NCI-H128 (cell line): ENCODE data around the gene MRTFA.
"Not testable (repeated sequence)": the region's sequence is repeated elsewhere in the genome, so short reads cannot be mapped to it uniquely, and the experiment has no call there.

ENCODE experiments used
- DNase-seq: peaks from one replicate; lab custom pipeline; 2025; ENCODE audit not compliant: unreplicated experiment; lab: John Stamatoyannopoulos, UW

The MRTFA gene

DNA sequence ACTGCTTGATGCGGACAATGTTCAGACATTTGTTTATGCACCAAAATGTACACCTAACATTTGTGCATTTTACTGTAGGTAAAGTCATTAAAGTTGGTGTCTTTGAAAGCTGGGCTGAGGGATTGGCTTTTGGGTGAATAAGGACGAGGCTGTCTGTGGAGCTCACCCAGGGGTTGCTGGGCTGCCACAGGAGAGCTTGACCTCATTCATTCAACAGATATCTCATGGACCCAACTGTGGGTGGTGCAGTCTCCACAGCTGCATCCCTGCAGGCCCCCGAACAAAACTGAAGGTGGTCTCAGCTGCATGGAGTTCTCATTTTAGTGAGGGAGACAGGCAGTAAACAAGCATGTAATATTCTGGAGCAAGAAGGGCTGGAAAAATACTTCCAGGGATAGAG lies 233.4 kb downstream of the MRTFA start:
- no peak for DNase-seq

DNA sequence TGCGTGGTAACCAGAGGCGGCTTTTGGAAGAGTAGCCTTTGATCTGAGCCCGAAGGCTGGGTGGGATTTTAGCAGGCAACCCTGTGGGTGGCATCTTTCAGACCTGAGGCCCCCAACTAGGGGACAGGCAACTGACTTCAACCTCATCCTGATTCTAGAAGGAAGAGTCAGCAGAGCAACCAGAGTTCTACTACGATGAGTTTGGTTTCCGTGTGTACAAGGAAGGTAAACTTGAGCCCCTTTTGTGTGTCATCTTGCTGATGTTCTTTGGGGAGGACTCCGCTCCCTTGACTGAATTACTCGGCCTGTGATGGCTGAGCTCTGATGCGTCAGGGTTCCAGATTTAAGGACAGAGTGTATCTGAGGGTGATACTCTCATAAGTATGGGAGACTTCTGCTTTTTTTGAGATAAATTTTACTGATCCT lies 234.5 kb downstream of the MRTFA start:
- DNase-seq: no peak

DNA sequence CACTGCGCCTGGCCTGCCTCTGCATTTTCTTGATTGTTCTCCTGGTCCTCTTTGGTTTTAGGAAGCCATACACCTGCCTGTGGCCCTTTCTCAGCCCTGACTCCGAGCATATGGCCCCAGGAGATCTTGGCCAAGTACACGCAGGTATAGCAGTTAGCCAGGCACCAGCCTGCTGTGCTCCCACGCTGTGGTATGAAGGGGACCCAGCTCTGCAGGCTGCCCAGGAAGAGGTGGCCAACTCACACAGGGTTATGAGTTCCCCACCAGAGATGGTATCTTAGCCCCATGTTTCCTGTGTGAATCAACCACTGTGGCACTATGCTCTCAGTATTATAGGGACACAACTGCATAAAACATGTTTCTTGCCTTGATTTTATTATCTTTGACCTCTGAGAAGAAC lies 235.0 kb downstream of the MRTFA start:
- DNase-seq: no peak

DNA sequence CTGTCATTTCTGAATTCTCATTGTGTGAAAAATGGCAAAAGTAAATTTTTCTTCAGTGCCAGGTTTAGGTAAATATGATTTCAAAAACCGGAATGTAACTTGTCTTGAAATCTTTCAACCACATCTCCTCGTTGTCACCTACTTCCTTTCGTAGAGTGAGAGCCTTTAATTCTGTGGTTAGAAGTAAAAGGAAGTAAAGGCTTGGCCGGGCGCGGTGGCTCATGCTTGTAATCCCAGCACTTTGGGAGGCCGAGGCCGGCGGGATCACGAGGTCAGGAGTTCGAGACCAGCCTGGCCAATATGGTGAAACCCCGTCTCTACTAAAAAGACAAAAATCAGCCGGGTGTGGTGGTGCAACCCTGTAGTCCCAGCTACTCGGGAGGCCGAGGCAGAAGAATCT lies 236.4 kb downstream of the MRTFA start:
- DNase-seq: no peak

DNA sequence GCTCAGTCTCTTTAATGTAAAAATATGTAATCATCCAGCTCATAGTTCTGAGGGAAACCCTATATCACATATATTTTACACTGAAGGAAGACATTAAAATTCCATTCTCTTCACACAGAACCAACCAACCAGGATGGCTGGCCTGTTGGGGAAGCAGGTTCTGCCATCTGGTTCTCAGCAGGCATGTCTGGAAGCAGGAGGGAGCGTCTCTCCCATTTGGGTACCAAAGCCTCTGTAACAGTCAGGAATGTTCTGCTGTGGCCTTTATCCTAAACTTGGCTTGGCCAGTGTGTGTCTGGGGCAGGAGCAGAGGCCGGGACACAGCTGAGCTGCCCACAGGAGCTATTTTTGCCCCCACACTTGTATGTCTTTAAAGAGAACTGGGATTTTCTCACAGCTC lies 236.9 kb downstream of the MRTFA start:
- no peak for DNase-seq

DNA sequence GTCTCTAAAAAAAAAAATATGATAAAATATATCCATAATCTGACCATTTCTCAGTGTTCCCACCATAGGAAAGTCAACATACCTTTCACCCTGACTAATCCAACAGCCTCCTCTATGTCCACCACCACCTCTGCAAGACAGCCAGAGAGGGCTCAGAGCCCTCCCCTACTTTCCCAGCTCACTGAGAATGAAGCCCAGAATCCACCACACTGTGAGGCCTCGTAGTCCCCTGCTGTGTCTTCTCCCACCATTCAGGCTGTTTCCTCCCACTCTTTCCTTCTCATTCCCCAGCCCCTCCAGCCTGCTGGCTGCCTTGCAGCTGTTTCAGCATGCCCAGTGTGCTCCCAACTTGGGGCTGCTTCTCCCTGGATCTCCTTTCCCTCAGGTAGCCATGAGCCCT lies 239.1 kb downstream of the MRTFA start:
- DNase-seq: no peak

DNA sequence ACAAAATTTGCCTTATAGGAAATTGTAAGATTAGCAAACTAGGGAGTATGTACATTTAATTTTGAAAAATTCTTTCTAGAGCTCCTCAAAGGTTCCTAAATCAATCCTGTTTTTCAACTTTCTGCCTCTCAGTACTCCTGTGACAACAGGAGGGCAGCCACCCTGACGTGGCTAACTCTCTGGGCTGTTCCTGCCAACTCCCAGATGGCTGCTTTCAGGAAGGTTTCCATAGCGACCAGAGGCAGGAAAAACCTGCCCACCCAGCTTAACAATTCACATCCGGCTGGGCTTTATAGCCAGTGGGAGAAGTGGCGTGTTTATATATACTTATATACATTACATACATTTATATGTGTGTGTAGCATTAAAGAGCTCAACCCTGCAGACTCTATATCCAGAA lies 239.6 kb downstream of the MRTFA start:
- DNase-seq: no peak

DNA sequence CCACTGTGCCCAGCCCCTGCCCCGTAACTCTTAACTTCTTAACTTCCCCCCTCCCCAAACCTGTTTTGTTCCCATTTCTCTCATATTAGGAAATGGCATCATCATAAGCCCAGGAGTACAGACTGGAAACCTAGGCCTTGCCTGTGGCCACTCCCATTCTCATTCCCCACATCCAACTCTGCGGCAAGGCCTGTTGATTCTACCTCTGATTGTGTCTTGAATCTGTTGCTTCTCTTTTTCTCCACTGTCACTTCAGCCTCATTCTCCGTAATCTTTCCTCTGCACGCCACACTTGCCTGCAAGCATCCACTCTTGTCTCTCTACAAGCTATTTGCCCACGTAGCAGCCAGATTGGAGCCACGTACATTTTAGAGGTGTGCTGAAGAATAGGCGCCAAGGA lies 240.9 kb downstream of the MRTFA start:
- no peak for DNase-seq

DNA sequence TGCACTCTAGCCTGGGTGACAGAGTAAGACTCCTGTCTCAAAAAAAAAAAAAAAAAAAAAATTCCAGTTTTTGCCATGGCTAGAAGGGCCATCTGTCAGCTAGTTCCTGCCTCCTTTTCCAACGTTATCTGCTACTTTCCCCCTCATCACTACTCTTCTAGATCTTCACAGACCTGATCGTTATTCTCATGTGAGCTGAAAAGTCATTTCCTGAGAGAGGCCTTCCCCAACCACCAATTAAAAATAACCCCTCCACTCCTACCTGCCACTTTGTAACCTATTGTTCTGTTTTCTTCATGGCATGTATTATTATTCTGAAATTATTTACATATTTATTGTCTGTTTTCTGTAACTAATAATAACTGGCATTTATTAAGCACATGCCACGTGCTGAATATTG lies 241.9 kb downstream of the MRTFA start:
- no peak for DNase-seq

DNA sequence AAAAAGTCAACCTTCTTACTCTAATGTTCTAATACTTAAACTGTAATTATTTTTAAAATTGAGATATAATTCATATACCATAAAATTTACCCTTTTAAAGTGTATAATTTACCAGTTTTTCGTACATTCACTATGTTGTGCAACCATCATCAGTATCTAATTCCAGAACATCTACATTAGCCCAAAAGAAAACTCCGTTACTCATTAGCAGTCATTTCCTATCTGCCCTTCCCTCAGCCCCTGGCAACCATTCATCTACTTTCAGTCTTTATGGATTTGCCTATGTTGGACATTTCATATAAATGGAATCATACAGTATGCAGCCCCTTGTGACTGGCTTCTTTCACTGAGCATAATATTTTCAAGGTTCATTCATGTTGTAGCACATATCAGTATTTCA lies 243.9 kb downstream of the MRTFA start:
- DNase-seq: no peak

DNA sequence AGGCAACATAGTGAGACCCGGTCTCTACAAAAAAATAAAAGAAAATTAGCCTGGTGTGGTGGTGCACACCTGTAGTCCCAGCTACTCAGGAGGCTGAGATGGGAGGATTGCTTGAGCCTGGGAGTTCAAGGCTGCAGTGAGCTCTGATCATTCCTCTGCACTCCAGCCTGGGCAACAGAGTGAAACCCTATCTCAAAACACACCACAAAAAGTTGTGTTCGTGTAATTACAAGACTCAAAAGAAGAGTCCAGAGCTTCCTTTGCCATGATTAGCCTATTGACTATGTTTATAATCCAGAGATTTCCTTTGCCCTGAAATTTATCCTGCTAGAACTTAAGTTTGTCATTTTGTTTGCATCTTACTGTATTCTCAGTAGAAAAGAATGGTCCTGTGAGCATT lies 245.1 kb downstream of the MRTFA start:
- DNase-seq: no peak

DNA sequence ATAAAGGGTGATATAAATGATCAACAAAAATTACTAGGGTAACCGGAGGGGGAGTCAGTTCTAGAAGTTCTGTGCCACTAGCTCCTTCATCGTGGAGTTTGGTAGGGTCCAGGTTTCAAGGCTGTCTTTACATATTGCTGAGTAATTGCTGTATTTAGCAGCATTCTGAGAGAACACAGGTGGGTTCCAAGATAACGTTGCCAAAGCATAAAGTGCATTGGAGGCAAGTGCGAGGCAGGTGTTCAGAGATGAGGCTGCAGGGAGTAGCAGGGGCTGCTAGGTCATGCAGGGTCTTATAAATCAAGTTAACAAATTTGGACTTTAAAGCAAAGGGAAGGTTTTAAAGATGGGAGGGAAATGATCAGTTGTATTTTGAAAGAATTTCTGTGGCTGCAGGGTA lies 248.3 kb downstream of the MRTFA start:
- no peak for DNase-seq

DNA sequence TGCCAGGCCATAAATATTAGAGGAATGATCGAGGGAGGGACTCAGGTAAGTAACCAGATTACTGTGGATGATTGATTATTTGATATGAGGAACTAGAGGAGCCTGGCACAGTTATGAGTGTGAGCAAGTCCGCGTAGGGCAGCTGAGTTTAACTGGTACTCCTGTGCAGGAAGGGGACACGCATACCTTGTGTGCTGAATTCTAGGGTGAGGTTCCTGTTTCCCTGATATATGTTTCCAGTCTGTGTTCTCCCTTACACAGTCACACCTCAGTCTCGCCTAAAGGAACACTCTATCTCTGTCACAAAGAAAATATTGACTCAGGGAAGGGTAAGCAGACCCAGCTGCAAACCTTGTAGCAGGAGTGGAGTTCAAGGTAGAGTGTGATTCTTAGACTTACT lies 248.8 kb downstream of the MRTFA start:
- no peak for DNase-seq

DNA sequence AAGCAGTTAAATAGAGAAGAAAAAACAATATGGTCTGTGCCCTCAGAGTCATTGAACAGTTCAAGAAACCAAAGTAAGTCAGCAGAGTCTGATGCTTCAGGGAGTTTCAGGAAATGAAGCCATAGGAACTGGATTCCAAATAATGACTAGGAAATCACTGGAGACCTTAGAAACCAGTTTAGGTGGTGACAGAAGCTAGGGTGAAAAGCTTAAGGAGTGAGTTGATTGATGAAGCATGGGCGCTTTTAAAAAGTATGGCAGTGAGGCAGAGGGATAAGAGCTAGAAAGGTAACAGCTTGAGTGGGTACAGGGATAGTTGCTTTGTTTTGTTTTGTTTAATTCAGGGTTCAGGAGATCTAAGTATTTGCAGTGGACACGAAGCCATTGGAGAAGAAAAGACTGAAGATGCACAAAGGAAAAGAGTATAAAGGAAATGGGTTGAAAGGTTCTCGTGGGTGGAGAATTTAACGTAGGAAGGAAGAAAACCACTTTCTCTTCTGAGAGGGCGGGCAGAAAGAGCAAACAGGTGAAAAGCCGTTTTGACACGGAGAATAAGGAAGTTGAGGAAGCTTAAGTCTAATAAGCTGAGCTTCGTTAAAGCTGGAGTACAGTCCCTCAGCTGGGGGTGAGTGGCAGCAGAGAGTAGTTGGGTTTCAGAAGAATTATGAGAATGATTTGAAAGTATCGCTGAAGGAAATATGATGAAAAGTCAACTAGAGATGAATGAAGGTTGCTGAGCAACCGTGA lies 251.3 kb downstream of the MRTFA start:
- no peak for DNase-seq

DNA sequence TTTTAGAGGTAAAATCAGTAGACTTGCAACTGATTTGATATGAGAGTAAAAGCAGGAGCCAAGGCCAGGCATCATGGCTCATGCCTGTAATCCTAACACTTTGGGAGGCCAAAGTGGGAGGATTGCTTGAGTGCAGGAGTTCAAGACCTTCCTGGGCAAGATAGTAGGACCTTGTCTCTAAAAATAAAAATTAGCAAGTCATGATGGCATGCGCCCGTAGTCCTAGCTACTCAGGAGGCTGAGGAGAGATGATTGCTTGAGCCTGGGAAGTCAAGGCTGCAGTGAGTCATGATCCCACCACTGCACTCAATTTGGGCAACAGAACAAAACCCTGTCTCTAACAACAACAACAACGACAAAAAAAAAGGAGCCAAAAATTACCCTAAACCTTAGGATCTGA lies 252.6 kb downstream of the MRTFA start:
- DNase-seq: no peak

DNA sequence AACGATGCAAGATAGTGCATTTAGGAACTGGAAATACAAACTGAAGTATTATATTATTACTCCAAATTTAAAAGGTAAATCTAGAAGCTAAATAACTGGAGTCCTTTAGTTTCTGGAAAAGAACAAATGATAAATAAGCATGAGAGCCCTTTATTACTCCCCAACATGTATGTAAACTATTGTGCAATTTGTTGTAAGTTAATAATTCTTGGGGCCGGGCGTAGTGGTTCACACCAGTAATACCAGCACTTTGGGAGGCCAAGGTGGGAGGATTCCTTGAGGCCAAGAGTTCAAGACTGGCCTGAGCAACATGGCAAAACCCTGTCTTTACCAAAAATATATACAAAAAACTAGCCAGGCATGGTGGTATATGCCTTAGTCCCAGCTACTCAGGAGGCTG lies 255.1 kb downstream of the MRTFA start:
- no peak for DNase-seq

DNA sequence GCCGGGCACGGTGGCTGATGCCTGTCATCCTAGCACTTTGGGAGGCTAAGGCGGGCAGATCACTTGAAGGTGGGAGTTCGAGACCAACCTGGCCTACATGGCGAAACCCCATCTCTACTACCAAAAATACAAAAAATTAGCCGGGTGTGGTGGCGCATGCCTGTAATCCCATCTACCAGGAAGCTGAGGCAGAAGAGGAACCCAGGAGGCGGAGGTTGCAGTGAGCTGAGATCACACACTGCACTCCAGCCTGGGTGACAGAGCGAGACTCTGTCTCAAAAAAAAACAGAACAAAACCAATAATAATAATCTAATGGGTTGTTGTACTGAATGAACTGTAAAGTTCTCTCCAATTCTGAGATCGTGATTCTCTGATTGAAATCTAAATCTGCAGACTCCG lies 258.1 kb downstream of the MRTFA start:
- DNase-seq: not testable (repeated sequence)

DNA sequence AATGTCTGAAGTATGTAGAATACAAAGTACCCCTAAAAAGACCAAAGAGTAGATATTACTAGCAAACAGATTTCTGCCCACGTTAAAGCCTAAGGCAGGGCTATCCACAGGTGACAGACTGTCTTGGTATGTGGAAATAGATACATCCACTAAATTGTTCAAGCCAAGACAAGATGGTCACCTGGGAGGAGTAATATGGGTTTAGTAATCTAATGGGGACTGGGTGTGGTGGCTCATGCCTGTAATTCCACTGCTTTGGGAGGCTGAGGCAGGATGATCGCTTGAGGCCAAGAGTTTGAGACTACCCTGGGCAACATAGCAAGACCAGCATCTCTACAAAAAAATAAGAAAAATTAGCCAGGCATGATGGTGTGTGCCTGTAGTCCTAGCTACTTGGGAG lies 258.6 kb downstream of the MRTFA start:
- DNase-seq: no peak

DNA sequence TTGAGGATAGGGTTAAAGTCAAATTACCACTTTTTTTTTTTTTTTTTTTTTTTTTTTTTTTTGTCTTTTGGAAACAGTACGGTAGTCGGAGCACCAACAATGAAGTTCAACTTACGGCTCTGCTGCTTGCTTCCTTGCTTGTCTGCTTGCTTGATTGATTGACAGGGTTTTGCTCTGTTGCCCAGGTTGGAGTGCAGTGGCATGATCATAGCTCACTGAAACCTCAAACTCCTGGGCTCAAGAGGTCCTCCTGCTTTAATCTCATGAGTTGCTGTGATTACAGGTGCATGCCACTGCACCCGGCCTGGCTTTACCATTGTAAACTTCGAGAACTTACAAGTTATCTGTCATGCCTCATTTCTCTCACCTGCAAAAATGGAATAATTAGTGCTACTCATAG lies 260.4 kb downstream of the MRTFA start:
- no peak for DNase-seq

DNA sequence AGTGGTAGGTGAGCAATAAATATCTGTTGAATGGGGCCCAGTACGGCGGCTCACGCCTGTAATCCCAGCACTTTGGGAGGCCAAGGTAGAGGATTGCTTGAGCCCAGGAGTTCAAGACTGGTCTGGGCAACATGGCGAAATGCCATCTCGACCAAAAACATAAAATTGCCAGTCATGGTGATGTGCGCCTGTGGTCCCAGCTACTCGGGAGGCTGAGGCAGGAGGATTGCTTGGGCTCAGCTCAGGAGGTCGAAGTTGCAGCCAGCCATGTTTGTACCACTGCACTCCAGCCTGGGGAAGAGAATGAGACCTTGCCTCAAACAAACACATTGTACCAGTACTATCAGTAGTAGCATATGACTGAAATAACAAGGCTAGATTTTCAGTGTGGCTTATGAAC lies 262.0 kb downstream of the MRTFA start:
- no peak for DNase-seq

DNA sequence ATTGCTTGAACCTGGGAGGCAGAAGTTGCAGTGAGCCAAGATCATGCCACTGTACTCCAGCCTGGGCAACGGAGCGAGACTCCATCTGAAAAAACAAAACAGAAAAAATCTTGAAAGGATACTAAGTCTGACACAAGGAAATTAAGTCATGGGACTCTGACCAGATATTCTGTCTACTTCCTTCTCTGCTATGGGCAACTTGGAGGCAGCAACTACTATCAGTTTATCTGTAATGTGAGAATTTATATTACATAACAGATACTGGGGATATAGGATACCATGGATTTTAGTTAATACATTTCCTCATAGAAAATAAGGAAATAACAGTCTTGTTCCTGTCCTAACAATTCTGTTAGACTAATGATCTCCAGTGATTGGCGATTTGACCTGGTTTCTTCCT lies 267.7 kb downstream of the MRTFA start:
- DNase-seq: no peak

DNA sequence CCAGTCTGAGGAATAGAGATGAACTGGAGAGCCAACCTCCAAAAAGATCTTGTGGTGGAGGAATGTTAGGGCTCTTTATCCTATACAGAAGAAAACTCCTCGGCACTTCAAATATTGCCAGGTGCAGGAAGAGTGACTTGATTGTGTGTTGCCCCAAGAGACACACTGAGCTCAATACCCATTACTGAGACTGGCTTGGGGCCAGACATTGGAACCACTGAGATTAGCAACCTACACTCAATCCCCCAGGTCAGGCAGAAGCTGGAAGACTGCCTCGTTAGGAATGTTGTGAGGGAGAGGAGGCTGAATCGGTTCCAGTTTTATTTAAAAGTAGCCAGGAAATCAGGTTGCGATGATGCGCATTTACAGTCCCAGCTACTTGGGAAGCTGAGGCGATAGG lies 268.5 kb downstream of the MRTFA start:
- no peak for DNase-seq

DNA sequence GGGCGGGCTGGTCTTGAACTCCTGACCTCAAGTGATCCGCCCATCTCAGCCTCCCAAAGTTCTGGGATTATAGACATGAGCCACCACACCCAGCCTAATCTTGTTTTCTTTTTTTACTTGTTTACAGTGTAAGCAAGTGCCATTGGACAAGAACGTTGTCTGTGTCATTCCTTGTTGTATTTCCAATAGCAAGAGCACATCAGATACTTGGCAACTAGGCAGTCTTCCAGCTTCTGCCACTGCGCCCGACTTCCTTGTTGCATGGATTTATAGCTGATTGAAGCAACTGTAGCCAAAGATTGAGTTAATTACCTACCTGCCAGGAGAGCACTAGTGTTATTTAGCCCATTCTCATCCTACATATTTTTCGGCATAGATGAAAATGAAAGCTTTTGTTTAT lies 269.2 kb downstream of the MRTFA start:
- no peak for DNase-seq

DNA sequence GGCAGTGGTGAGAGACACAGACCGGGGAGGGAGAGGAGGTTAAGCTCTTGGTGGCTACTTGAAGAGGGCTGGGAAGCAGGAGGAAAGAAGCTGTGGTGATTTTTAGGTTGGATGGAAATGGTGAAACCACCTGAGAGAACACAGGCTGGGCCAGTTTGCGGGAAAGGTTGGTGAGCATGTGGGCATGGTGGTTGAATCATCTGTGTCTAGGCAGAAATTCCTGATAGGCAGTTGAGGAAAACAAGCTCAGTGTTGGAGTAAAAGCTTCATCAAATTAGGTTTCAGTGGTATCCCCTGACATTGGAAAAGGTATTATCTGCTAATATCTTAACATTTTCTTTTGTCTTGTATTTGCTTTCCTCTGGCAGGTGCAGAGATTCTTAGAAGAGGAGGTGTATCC lies 270.5 kb downstream of the MRTFA start:
- DNase-seq: no peak
